Amniotic epithelial cell (primary cell): ENCODE results near the gene COX4I1.
"Not testable (repeated sequence)": the region's sequence is repeated elsewhere in the genome, so short reads cannot be mapped to it uniquely, and the experiment has no call there.

Experiments used
- DNase-seq: peaks from one replicate; pipeline ENCODE4 v3.0.0-alpha.2; 2010; ENCODE audit warnings: low read depth

Gene COX4I1

DNA sequence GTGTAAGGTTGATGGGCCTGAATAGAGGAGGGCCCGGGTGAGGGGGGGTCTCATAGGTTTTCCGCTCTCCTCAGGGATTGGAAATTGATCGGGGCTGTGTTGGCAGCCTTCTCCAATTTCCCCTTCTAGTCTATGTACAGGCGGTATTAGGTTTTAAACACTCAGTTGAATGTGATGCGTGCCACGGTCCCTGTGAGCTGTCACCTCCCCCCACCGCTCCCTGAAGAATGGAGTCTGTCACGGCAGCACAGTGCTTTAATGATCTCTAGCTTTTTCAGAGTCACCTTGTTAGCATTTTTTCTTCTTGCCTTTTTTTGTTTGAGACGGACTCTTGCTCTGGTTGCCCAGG is 800 bp downstream of the COX4I1 start:
- DNase-seq: no peak

DNA sequence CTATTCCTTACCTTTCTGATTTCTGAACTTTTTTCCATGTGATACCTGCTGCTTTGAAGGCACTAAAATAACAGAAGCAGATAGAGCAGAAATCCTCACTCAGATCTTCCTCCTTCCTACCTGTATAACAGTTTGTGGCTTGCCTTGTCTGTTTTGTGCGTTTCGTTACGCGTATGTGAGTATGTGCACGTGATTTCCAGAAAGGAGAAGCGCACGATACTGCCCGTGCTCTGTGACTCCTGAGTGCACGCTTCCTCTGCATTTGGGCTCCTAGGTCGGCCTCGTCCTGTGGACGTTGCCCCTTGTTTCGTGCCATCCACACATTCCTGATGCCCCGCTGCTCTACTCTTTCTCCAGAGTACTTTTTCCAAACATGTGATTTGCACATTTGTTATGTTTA is 4.1 kb downstream of the COX4I1 start:
- no peak for DNase-seq

DNA sequence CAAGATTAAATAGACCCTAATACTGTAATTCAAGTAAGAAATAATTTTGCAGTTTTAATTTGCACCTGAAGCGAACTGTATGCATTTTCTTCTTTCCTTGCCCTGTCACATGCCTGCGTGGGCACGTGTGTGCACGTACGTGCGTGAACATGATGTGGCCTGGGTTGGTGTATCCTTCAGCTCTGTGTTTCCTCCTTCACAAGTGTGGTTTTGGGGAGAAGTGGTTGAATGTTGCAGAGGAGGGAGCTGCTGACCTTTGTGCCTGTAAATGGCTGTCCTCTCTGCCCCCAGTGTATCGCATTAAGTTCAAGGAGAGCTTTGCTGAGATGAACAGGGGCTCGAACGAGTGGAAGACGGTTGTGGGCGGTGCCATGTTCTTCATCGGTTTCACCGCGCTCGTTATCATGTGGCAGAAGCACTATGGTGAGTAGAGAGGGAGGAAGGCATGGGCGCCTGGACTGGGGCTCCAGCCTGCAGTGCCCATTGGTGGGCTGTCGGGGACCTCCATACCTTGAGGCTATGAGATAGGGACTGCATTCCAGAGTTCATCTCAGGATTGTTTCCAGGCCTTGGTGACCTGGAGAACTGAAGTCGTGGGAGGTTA is 6.0 kb downstream of the COX4I1 start:
- DNase-seq: no peak

DNA sequence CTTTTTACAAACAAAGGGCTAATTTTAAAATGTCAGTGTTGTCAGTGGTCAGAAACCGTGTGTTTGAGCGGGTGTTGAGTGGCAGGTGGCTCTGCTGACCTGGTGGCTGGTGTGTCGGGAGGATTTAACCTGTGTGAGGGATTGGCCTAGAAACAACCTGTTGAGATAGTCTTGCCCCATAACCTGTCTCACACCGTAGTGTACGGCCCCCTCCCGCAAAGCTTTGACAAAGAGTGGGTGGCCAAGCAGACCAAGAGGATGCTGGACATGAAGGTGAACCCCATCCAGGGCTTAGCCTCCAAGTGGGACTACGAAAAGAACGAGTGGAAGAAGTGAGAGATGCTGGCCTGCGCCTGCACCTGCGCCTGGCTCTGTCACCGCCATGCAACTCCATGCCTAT is 7.0 kb downstream of the COX4I1 start:
- DNase-seq: no peak

DNA sequence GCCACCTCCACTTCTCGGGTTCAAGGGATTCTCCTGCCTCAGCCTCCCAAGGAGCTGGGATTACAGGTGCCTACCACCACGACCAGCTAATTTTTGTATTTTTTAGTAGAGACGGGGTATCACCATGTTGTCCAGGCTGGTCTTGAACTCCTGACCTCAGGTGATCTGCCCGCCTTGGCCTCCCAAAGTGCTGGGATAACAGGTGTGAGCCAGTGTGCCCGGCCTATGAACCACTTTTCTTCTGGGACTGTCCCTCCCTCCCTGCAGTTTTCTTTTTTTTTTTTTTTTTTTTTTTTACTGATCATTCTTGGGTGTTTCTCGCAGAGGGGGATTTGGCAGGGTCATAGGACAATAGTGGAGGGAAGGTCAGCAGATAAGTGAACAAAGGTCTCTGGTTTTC is 7.8 kb downstream of the COX4I1 start:
- not testable (repeated sequence) for DNase-seq

DNA sequence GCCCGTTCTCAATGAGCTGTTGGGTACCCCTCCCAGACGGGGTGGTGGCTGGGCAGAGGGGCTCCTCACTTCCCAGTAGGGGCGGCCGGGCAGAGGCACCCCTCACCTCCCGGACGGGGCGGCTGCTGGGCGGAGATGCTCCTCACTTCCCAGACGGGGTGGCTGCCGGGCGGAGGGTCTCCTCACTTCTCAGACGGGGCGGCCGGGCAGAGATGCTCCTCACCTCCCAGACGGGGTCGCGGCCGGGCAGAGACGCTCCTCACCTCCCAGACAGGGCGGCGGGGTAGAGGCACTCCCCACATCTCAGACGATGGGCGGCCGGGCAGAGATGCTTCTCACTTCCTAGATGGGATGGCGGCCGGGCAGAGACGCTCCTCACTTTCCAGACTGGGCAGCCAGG is 8.6 kb downstream of the COX4I1 start:
- not testable (repeated sequence) for DNase-seq

DNA sequence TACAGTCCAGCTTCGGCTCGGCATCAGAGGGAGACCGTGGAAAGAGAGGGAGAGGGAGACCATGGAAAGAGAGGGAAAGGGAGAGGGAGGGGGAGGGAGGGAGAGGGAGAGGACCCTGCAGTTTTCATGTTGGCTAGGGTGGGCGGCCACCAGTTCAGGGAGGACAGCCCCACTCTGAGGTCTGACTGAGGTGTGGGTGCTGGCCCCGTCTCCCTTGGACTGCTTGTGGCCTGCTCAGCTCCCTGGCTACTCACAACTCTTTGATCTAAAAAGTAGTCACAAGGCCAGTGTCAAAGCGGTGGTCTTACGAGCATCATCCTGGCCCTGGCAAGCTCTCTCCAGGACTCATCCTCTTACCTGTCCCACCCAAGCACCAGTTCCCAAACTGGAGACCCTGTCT is 9.4 kb downstream of the COX4I1 start:
- no peak for DNase-seq

DNA sequence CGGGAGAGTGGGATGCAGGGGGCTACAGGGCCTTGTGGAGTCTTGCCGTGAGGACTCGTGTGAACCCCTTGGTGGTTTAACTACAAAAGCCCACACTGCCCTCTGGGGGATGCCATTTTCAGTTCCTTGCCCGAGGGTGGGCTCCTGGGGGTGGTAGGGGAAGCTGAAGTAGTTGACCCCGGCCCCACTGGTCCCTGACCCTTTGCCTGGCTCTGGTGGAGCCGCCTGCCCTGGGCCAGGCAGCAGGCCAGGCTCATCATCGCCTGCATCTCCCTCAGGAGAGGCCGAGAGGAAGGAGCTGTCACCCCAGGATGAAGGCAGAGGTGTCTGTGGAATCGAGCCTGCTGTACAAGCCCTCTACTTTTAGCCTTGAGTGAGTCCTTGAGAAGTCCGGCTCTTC is 10.2 kb downstream of the COX4I1 start:
- DNase-seq: no peak

DNA sequence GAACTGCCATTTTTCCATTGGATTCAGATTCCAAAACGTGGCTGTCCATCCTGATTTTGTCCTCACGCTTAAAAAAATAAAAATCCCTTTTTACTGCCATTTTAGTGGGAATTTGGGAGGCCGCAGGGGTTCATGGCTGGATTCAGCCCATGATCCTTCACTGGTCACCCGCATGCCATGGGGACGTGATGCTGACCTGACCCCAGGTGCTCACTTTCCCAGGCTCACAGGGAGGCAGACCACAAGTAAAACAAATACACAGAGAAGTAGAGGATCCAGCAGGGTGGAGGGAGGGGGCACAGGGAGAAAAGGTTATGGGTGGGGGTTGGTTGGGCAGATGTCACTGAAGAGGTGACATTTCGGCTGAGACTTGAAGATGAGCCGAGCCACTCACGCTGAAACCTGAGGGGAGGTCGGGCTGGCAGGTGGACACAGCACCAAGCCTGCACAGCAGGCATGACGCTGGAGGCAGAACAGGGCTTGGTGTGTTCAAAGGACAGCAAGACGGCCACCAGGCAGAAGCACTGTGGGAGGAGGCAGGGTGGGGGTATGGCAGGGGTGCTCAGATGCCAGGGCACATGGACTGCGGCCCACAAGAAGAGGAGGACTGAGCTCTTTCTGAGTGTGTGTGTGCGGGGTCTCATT is 10.7 kb downstream of the COX4I1 start:
- no peak for DNase-seq

DNA sequence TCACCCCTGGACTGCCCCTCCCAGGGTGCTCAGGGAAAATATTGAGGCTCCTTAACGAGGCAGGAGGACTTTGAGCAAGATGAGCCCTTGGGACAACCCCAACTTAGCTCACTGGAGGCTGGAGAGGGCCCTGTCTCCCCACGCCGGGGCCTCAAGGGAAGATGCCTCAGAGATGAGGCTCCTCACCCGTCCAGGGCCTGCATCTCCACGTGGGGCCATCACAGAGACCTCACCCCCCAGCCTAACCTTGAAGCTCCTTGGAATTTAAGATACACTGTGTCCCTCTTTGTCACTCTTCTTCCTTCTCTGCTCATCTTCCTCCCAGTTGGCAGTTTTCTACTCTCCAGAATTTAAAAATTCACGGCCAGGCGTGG is 11.2 kb downstream of the COX4I1 start:
- DNase-seq: no peak

DNA sequence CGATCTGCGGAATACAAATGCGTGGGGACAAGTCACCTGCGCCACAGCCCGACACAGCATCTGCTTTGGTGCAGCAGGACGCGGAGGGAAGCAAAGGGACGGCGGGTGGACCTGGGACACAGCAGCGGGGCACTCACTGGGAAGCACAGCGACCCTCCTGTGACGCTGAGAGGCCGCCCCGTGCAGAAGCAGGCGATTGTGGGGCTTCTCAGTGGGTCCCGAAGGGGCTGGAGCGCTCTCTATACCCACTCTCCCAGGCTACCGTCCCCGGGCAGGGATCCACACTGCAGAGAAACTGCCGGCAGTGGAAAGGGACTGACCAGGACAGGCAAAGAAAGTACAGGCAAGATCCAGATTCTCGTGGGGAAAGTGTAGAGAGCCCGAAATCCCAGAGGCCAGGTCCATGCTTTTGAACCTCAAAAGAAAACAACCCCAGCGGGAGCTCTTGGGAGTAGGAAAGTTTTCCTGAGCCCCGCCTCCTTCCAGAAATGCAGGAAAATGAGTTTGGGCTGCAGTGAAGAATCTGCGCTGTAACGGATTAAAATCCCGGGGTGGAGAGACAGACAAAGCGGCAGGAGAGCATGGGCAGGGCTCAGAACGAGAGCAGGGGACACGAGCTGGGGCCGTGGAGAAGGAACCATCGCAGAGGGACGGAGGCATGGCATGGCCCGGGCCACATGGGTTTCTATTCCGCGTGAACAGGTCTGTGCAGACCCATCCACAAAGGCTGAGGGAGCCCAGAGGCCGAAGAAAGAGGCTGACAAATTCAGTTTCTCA is 12.7 kb downstream of the COX4I1 start:
- no peak for DNase-seq

DNA sequence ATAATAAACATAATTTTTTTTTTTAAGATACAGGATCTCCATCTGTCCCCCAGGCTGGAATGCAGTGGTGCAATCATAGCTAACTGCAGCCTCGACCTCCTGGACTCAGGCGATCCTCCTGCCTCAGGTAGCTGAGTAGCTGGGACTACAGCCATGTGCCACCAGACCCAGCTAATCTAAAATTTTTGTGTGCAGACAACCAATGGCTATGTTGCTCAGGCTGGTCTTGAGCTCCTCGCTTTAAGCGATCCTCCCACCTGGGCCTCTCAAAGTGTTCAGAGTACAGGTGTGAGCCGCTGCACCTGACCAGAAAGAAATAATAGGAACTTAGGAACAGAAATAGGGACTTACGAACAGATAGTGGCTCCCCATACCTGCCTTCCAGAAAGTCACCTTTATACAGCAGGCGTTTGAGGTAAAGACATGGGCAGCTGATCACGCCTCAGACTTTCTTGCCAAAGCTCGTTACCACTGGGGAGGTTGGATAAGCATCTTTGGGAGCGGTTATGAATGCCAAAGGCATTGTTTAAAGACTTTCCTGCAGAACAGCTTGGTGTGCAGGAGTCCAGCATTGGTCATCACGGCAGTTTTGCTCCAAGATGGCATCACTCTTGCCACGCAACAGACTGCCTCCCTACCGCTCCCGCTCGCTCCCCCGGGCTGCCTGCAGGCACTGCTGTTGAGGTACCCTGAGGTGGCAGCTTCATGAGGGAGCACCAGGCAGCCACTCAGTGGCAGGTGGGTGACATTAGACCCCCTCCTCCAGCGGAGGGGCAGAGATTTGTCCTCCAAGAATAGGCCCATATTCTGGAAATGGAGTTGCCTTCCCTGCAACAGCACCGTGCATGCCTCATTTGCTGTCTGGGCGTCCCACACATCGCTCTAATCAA is 13.6 kb downstream of the COX4I1 start:
- DNase-seq: no peak

DNA sequence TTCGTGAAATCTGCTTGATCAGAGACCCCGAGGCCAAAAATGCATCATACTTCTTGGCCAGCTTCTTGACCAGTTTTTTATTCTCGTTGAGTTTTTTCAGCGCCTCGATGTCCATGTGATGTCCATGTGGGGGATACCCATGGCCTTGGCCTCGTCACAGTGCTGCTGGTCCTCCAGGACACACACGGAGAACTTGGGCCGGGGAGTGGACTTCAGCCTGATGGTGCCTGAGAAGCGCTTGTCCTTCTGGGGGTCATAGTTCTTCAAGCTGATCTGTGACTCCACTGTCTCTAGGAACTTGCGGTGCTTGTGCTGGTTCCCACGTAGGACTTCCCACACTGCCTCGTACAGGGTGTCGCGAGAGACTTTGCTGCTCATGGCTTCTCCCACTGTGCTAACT is 16.7 kb downstream of the COX4I1 start:
- no peak for DNase-seq

DNA sequence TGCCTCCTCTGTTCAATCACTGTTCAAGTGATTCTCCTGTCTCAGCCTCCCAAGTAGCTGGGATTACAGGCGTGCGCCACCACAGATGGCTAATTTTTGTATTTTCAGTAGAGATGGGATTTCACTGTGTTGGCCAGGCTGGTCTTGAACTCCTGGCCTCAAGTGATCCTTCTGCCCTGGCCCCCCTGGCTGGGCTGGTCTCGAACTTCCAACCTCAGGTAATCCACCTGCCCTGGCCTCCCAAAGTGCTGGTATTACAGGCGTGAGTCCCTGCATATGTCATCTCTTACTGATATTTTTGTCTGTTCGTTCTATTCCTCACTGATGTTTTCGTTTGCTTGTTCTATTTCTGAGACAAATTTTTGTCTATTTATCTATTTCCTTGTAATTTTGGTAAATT is 17.7 kb downstream of the COX4I1 start:
- not testable (repeated sequence) for DNase-seq

DNA sequence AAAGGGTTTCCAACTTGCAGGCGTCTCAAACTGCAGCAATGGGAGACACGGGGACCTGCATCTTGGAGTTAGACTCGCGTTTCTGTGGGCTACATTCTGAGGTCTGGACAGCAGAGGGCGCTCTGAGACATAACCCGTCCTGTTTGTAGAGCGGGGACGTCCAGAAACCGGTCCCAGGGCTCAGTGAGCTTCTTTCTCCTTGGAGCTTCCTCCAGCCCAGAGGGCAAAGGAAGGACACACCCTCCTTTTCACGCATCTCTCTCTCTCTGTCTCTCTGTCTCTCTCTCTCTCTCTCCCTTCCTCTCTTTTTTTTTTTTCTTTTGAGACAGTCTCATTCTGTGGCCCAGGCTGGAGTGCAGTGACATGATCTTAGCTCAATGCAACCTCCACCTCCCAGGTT is 19.8 kb downstream of the COX4I1 start:
- DNase-seq: peak; percentile 67

DNA sequence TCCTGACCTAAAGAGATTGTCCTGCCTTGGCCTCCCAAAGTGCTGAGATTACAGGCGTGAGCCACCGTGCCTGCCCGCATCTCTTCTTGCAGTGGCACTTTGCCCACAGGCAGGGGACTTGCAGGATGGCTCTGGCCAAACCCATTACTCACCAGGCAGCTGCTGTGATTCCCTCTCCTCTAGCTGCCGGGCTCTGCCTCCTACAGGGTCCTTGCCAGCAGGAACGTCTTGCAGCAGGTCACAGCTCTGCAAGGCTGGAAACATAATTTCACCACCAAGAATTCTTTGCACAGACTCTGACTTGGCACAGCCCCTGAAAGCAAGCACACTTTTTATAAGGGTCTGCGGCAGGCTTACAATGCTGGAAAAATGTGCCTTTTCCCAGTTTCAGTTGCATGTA is 20.3 kb downstream of the COX4I1 start:
- DNase-seq: no peak

DNA sequence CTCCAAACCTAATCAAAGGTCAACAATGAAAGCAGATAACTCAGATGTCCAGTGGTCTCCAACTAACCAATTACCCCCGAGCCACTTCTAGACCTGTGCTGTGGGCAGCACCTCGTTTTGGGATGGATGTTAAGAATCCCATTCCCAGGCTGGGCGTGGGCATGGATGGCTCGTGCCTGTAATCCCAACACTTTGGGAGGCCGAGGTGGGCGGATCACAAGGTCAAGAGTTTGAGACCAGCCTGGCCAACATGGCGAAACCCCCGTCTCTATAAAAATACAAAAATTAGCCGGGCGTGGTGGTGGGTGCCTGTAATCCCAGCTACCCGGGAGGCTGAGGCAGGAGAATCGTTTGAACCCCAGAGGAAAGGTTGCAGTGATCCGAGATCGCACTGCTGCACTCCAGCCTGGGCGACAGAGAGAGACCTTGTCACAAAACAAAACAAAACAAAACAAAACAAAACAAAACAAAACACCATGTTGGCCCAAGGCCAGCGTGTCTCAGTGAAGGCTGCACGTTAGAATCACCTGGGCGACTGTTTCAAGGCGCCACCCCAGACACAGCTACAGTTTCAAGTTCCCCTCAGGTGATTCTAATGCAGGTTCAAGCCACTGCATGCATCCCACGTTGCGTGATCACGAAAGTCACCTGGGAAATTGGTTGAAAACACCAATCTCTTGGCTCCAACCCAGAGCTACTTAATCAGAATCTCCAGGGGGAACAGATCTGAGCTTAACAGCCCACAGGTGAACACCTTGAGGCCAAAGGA is 21.3 kb downstream of the COX4I1 start:
- no peak for DNase-seq

DNA sequence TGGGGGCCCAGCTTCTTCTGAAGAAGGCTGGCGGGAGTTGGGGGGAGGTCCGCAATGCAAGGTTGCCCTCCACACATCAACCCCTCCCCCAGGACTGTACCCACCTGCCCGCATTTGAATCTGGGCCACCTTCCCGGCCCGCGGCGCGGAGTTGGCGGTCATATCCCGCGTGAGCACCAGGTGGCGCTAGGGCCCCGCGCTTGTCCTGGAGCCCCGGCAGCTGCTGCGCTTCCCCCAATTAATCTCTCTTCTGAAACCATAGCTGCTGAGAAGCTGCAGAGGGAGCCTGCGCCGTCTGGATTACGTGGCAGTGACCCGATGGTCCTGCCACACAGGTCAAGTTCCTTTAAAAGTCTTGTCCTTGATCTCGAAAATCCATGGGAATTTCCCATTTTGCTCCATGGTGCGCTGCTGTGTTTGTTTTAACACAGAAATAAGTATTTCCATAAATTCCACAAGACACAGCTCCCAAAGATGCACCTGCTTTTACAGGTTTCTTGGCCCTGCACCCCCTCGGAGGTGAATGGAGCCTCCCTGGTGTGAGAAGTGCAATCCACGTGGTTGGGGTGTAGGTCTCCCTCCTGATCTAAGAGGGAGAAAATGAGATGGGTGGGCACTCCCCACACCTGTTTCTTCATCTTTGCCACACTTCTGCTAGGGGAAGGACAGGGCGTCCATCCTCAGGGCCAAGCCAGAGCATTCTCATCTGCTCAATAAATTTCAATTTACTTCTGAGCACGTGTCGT is 22.1 kb downstream of the COX4I1 start:
- DNase-seq: peak; percentile 67

DNA sequence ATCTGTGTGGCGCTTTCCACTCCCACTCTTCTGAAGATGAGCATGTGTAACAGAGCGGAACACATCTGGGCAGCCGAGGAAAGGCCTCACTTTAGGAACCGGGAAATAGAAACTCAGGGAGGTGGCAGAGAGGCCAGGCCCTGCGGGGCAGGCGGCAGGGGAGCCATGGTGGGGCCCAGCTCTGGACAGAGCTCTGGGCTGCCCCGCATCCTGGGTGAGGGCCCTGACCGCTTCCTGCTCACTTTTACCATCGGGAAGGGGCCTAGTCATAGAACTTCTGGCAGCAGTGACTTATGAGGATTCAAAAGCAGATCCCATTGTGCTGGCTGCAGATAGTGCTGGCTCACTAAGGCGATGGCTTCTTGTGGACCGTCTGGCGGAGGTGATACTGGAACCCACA is 22.6 kb downstream of the COX4I1 start:
- no peak for DNase-seq

DNA sequence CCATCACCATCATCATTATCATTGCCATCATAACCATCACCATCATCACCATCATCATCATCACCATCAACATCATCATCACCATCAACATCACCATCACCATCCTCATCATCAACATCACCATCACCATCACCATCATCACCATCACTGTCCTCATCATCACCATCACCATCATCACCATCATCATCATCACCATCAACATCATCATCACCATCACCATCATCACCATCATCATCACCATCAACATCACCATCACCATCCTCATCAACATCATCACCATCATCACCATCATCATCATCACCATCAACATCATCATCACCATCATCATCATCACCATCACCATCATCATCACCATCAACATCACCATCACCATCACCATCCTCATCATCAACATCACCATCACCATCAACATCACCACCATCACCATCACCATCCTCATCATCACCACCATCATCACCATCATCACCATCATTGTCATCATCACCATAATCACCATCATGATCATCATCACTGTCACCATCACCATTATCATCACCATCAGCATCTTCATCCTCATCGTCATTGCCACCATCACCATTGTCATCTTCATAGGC is 23.9 kb downstream of the COX4I1 start:
- DNase-seq: no peak
